ENCODE results near the gene IFTAP.

Gene IFTAP

DNA sequence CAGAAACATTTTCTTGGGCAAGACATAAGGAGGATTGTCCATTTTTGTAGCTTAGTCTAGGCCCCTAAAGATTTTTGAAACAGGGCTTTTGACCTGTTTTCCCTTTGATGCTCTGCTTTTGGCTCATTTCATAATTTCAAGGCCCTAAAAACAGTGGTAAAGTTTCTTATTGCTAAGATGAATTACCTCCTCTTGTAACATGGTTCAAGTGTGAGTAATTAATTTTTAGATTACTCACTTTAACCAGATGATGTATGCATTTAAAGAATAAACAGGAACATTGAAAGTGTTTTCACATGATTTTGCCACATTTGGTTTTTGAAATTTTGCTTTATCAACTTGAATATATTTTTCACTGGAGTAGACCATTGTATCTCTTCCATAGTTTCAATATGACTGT lies 2.6 kb downstream of the IFTAP start:
- no peak overlapping the region for H3K4me3 ChIP-seq (ENCODE audit: low read depth, low read length)
- TF ChIP-seq CTCF (IDR thresholded peaks at IDR 0.05; ENCODE audit: low read depth, low read length) = no peak

DNA sequence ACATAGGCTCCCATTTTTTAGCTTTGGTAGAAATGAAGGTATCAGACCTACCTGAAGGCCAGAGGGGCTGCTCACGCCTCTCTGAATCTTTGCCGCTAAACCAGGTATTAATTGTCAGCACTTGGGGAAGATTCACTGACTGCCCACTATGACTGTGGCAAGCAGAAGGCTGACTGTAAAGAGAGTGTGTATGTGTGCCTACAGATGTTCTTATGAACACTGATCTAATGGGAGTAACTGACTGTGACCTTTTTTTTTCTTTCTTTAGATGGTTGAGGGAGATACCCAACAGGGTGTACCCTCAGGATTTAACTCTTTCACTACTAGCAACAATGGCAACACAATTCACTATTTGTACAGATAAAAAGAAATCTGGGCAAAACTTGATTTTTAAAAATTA lies 3.7 kb downstream of the IFTAP start, which contains the start of gene RAG2:
RAG2 (minus strand) TSS at position 186 of the 400 bp plus-strand sequence. CDS start 4,068 bp downstream, outside the sequence.
- H3K4me3 ChIP-seq (ENCODE audit: low read depth, low read length) = no peak within 1 kb of the TSS
- TF ChIP-seq CTCF (IDR thresholded peaks at IDR 0.05; ENCODE audit: low read depth, low read length) = no peak

- TF ChIP-seq CTCF (IDR thresholded peaks at IDR 0.05; ENCODE audit: low read depth, low read length) = no peak
- H3K4me3 ChIP-seq (ENCODE audit: low read depth, low read length) = no peak overlapping the region
Observed at GRCh38 chr11:36600180-36600579, 5.9 kb downstream of the IFTAP start.

DNA sequence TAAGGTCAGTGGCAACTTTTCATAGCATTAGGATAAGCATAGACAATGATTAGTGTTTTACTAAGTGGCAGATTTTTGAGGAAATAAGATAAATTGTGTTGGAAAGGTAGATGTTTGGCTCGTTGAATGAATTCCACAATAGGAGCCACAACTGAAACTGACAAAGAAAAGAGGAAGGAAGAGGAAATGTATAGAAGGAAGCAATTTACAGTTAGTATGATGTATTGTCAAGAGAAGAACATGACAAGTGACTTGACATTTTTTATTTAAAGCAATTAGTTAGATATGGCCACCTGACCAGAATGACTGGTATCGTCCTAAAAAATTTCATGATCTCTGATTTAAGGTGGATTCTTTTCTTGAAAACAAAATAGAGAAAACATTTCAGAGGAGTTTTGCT lies 6.9 kb downstream of the IFTAP start:
- no peak for TF ChIP-seq CTCF (IDR thresholded peaks at IDR 0.05; ENCODE audit: low read depth, low read length)

DNA sequence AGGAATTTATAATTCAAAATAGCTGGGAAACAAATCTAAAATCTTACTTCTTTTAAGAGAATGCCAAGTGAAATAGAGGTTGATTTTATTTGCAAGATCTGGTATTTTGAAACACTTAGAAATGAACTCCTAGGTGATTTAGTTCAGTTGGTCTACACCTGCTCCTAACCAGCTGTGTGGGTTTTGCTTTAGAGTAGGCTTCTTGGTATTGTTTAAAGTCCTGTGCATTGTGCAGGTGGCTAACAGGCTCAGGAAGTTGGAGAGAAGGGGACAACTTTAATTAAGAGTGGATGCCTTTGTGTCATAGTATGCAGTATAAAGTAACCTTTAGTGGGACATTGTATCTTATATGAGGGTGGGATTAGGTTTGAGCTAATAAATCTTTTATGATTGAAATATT lies 7.8 kb downstream of the IFTAP start:
- H3K4me3 ChIP-seq (ENCODE audit: low read depth, low read length) = no peak overlapping the region
- TF ChIP-seq CTCF (IDR thresholded peaks at IDR 0.05; ENCODE audit: low read depth, low read length) = no peak

More for the DNA sequence above, 6.9 kb downstream of the IFTAP start:
- no peak overlapping the region for H3K4me3 ChIP-seq (ENCODE audit: low read depth, low read length)

- H3K4me3 ChIP-seq (ENCODE audit: low read depth, low read length) = no peak overlapping the region
- TF ChIP-seq CTCF (IDR thresholded peaks at IDR 0.05; ENCODE audit: low read depth, low read length) = no peak
Observed at GRCh38 chr11:36605221-36606216, 11.2 kb downstream of the IFTAP start.
